Activated CD4-positive, alpha-beta T cell treated with anti-CD3 and anti-CD28 coated beads, Interleukin-2, amount 50 U/mL, for 1 hour (primary cell): Measurements from ENCODE around the gene ZNF827.

Experiments
- DNase-seq: peaks from one replicate; pipeline ENCODE4 v3.0.0-alpha.2; 2020

The ZNF827 gene

GRCh38 chr4:145931403-145931802 lies 7.2 kb downstream of the ZNF827 start:
- DNase-seq: no peak

GRCh38 chr4:145930592-145930991 lies 8.0 kb downstream of the ZNF827 start:
- DNase-seq: no peak

- no peak for DNase-seq
These were observed 9.0 kb downstream of the ZNF827 start for GRCh38 chr4:145929415-145930178.

- no peak for DNase-seq
These were observed 9.9 kb downstream of the ZNF827 start for GRCh38 chr4:145928748-145929147.

- no peak for DNase-seq
These were observed 11.6 kb downstream of the ZNF827 start for GRCh38 chr4:145927030-145927429.

GRCh38 chr4:145921231-145921630 lies 17.4 kb downstream of the ZNF827 start:
- DNase-seq: no peak

- no peak for DNase-seq
These were observed 18.4 kb downstream of the ZNF827 start for GRCh38 chr4:145920205-145920604.

- DNase-seq: no peak
These were observed 26.2 kb downstream of the ZNF827 start for GRCh38 chr4:145912376-145912775.

- no peak for DNase-seq
These were observed 28.9 kb downstream of the ZNF827 start for GRCh38 chr4:145909773-145910172.

- DNase-seq: no peak
These were observed 29.3 kb downstream of the ZNF827 start for GRCh38 chr4:145909281-145909715.

- DNase-seq: no peak
These were observed 30.8 kb downstream of the ZNF827 start for GRCh38 chr4:145907812-145908211.

GRCh38 chr4:145907390-145907789 lies 31.2 kb downstream of the ZNF827 start:
- no peak for DNase-seq

GRCh38 chr4:145904413-145905177 lies 34.0 kb downstream of the ZNF827 start:
- DNase-seq: no peak

- DNase-seq: no peak
These were observed 36.1 kb downstream of the ZNF827 start for GRCh38 chr4:145902522-145902921.

GRCh38 chr4:145899886-145900460 lies 38.6 kb downstream of the ZNF827 start:
- DNase-seq: no peak

- no peak for DNase-seq
These were observed 39.6 kb downstream of the ZNF827 start for GRCh38 chr4:145898926-145899531.

GRCh38 chr4:145898466-145898865 lies 40.2 kb downstream of the ZNF827 start:
- DNase-seq: no peak

GRCh38 chr4:145895056-145895455 lies 43.6 kb downstream of the ZNF827 start:
- no peak for DNase-seq

- DNase-seq: no peak
These were observed 46.7 kb downstream of the ZNF827 start for GRCh38 chr4:145891958-145892357.

- no peak for DNase-seq
These were observed 47.9 kb downstream of the ZNF827 start for GRCh38 chr4:145890689-145891088.

- no peak for DNase-seq
These were observed 50.2 kb downstream of the ZNF827 start for GRCh38 chr4:145888393-145888792.

GRCh38 chr4:145887241-145887991 lies 51.2 kb downstream of the ZNF827 start:
- no peak for DNase-seq

- DNase-seq: no peak
These were observed 51.8 kb downstream of the ZNF827 start for GRCh38 chr4:145886871-145887240.
